GM23338 (cell line): ENCODE measurements around the gene ADRA1B. TPM values are rescaled to one million over a fixed set of nuclear protein-coding genes. Genes with fewer than 3 reads are reported as not detected.

Experiments used
- ATAC-seq: fragments of 200-7000 bp; cut with Tn5 transposase; 3 replicates; pipeline ENCODE4 v1.9.1; 2020
- DNase-seq: peaks from one replicate; pipeline ENCODE4 v3.0.0-alpha.2; 2015; ENCODE audit warnings: low spot score
- H2AFZ ChIP-seq: fragments of 200-600 bp; sonication (generic); 2 replicates; pipeline ENCODE4 v1.8.0; 2016; ENCODE audit warnings: antibody characterized with exemption, mild to moderate bottlenecking, moderate library complexity
- H3F3A ChIP-seq: fragments of 200-600 bp; sonication (generic); replicated peaks from 2 replicates; pipeline ENCODE4 v1.8.0; 2017; ENCODE audit warnings: antibody characterized with exemption, mixed run types, low read depth
- H3K27ac ChIP-seq: fragments of 200-600 bp; sonication (generic); 2 replicates; pipeline ENCODE4 v1.6.1; 2016; ENCODE audit warnings: low read depth
- H3K27me3 ChIP-seq: fragments of 200-600 bp; sonication (generic); 2 replicates; pipeline ENCODE4 v1.8.0; 2016; ENCODE audit warnings: mild to moderate bottlenecking, mixed run types, moderate library complexity; ENCODE audit not compliant: insufficient read depth
- H3K36me3 ChIP-seq: fragments of 200-600 bp; sonication (generic); 2 replicates; pipeline ENCODE4 v1.8.0; 2016; ENCODE audit warnings: mild to moderate bottlenecking; ENCODE audit not compliant: insufficient read depth
- H3K4me1 ChIP-seq: fragments of 200-600 bp; sonication (generic); 2 replicates; pipeline ENCODE4 v1.8.0; 2016; ENCODE audit warnings: mild to moderate bottlenecking, moderate library complexity; ENCODE audit not compliant: insufficient read depth
- H3K4me2 ChIP-seq: fragments of 200-600 bp; sonication (generic); 2 replicates; pipeline ENCODE4 v1.7.1; 2017; ENCODE audit warnings: mixed run types
- H3K4me3 ChIP-seq: fragments of 200-600 bp; sonication (generic); 2 replicates; pipeline ENCODE4 v1.6.1; 2016; ENCODE audit warnings: mixed run types
- H3K79me2 ChIP-seq: fragments of 200-600 bp; sonication (generic); replicated peaks from 2 replicates; pipeline ENCODE4 v1.8.0; 2017; ENCODE audit warnings: mild to moderate bottlenecking; ENCODE audit not compliant: insufficient read depth
- H3K9me2 ChIP-seq: fragments of 200-600 bp; sonication (generic); 2 replicates; pipeline ENCODE4 v1.8.0; 2017; ENCODE audit not compliant: insufficient read depth
- H4K20me1 ChIP-seq: fragments of 200-600 bp; sonication (generic); replicated peaks from 2 replicates; pipeline ENCODE4 v1.8.0; 2017; ENCODE audit warnings: mild to moderate bottlenecking; ENCODE audit not compliant: insufficient read depth
- H3K27ac Mint-ChIP-seq: 2 replicates; pipeline ENCODE4 v1.8.0; 2020; ENCODE audit warnings: inconsistent platforms, mild to moderate bottlenecking, moderate library complexity, mixed read lengths
- H3K27me3 Mint-ChIP-seq: 3 replicates; pipeline ENCODE4 v1.8.0; 2022; ENCODE audit warnings: low read depth, mild to moderate bottlenecking, moderate library complexity, mixed read lengths, inconsistent platforms; ENCODE audit not compliant: insufficient read depth, poor library complexity
- H3K36me3 Mint-ChIP-seq: 3 replicates; pipeline ENCODE4 v1.8.0; 2021; ENCODE audit warnings: low read depth, mild to moderate bottlenecking, inconsistent platforms, moderate library complexity, mixed read lengths
- H3K4me1 Mint-ChIP-seq: 3 replicates; pipeline ENCODE4 v1.8.0; 2020; ENCODE audit warnings: mild to moderate bottlenecking, inconsistent platforms, mixed read lengths
- H3K4me3 Mint-ChIP-seq: 3 replicates; pipeline ENCODE4 v1.8.0; 2021; ENCODE audit warnings: moderate library complexity, mild to moderate bottlenecking, inconsistent platforms, mixed read lengths
- H3K9me3 Mint-ChIP-seq: 3 replicates; pipeline ENCODE4 v1.8.0; 2020; ENCODE audit warnings: moderate library complexity, mild to moderate bottlenecking, inconsistent platforms, mixed read lengths
- CREB1 ChIP-seq: fragments of 250-450 bp; sonication (Bioruptor Pico); IDR thresholded peaks from 2 replicates; pipeline ENCODE4 v1.5.0; 2020; ENCODE audit warnings: low read depth, mild to moderate bottlenecking, moderate library complexity
- CTCF ChIP-seq, 2 experiments: fragments of 200-600 bp in 1 of 2; sonication (generic) in 1 of 2; conservative IDR thresholded peaks; 2 replicates each; pipeline versions ENCODE4 v1.5.1 to v1.6.1; 2016 to 2017; ENCODE audit warnings: antibody characterized with exemption in 2 of 2, low read depth in 2 of 2, mild to moderate bottlenecking in 2 of 2, moderate library complexity in 1 of 2
- ETS1 ChIP-seq: IDR thresholded peaks from 2 replicates; pipeline ENCODE4 v1.6.1; 2016; ENCODE audit warnings: antibody characterized with exemption
- EZH2phosphoT487 ChIP-seq: fragments of 200-600 bp; sonication (generic); IDR thresholded peaks from one replicate; pipeline ENCODE4 v1.8.1; 2018; ENCODE audit warnings: antibody characterized with exemption; ENCODE audit not compliant: unreplicated experiment
- JUNB ChIP-seq: IDR thresholded peaks from one replicate; pipeline ENCODE4 v1.6.1; 2016; ENCODE audit warnings: antibody characterized with exemption; ENCODE audit not compliant: unreplicated experiment
- NANOG ChIP-seq: IDR thresholded peaks from 2 replicates; pipeline ENCODE4 v1.6.1; 2016; ENCODE audit warnings: antibody characterized with exemption, borderline replicate concordance
- REST ChIP-seq: IDR thresholded peaks from one replicate; pipeline ENCODE4 v1.6.1; 2018; ENCODE audit warnings: antibody characterized with exemption; ENCODE audit not compliant: unreplicated experiment
- STAT1 ChIP-seq: IDR thresholded peaks from one replicate; pipeline ENCODE4 v1.6.1; 2016; ENCODE audit warnings: antibody characterized with exemption; ENCODE audit not compliant: unreplicated experiment
- ZNF114 ChIP-seq: fragments of 250-450 bp; sonication (Bioruptor Pico); IDR thresholded peaks from 2 replicates; pipeline ENCODE4 v1.5.0; 2020; ENCODE audit warnings: mild to moderate bottlenecking, moderate library complexity
- ZNF331 ChIP-seq: fragments of 250-450 bp; sonication (Bioruptor Pico); IDR thresholded peaks from 2 replicates; pipeline ENCODE4 v1.5.0; 2020; ENCODE audit warnings: low read depth, mild to moderate bottlenecking, moderate library complexity
- polyA plus RNA-seq: library from polyadenylated mRNA; unstranded; fragments of >200 nt; fragmentation: Nextera tagmentation; extraction: Ambion mirVana; gene quantifications from 2 replicates; pipeline ENCODE4 v1.2.1, GENCODE V29; 2016
- total RNA-seq: library from RNA; depleted of rRNA; stranded (reverse); fragments of >200 nt; shearing (Covaris generic); gene quantifications from 2 replicates; pipeline ENCODE4 v1.2.3, GENCODE V29; 2014

The ADRA1B gene
- total and polyA plus RNA-seq, 2 experiments from 2014 or later = not detected

GRCh38 chr5:159956074-159956473 lies 39.8 kb downstream of the ADRA1B start (continued):
- TF ChIP-seq REST (no peak), CTCF (conservative IDR thresholded peaks at IDR 0.05; ENCODE audit: low read depth in 2 of 2) (no peak), NANOG (no peak), CREB1 (CRISPR knock-in tag) (no peak), ZNF114 (no peak)

GRCh38 chr5:159961176-159962160 lies 45.2 kb downstream of the ADRA1B start:
- no peaks in the 10 kb centered on the region for H3K36me3 ChIP-seq
- H3K9me2 ChIP-seq = no peaks in the 10 kb centered on the region
- no peak overlapping the region for H3K27ac ChIP-seq
- TF ChIP-seq CTCF (conservative IDR thresholded peaks at IDR 0.05; ENCODE audit: low read depth in 2 of 2) = no peak
- no peak for TF ChIP-seq STAT1
- TF ChIP-seq CREB1 (CRISPR knock-in tag) = no peak
- TF ChIP-seq ETS1 = no peak
- no peak for TF ChIP-seq NANOG
- no peak for TF ChIP-seq JUNB
- no peak for TF ChIP-seq ZNF331
- TF ChIP-seq EZH2phosphoT487 = no peak
- no peak for TF ChIP-seq ZNF114
- no peak for TF ChIP-seq REST
- Mint-ChIP-seq H3K27me3 (no peaks in the 10 kb centered on the region), H3K27ac (no peak overlapping the region), H3K36me3 (no peaks in the 10 kb centered on the region), H3K9me3 (no peaks in the 10 kb centered on the region), H3K4me3 (no peak overlapping the region), H3K4me1 (no peaks in the 10 kb centered on the region)
- no peaks in the 10 kb centered on the region for H4K20me1 ChIP-seq
- H2AFZ ChIP-seq = no peak overlapping the region; the same call in 1 of the 2 replicates
- no peaks in the 10 kb centered on the region for H3F3A ChIP-seq
- DNase-seq (no peak), ATAC-seq (no peak)
- no peaks in the 10 kb centered on the region for H3K79me2 ChIP-seq
- no peaks in the 10 kb centered on the region for H3K27me3 ChIP-seq
- no peak overlapping the region for H3K4me2 ChIP-seq
- H3K4me1 ChIP-seq = no peaks in the 10 kb centered on the region
- no peak overlapping the region for H3K4me3 ChIP-seq
